ENCODE results near the gene HS6ST2. TPM values are rescaled to one million over a fixed set of nuclear protein-coding genes. Genes with fewer than 3 reads are reported as not detected.

Gene HS6ST2
- total RNA-seq, 2 experiments from 2014 or later: not detected

- H3K4me3 Mint-ChIP-seq: no peak overlapping the region
- DNase-seq: no peak
- no peaks in the 10 kb centered on the region for H3K9me3 Mint-ChIP-seq
- no peaks in the 10 kb centered on the region for H3K27me3 Mint-ChIP-seq
- H3K27ac Mint-ChIP-seq: no peak overlapping the region
- no peaks in the 10 kb centered on the region for H3K36me3 Mint-ChIP-seq
- ATAC-seq (ENCODE audit: low read depth): no peak
- H3K4me1 Mint-ChIP-seq: no peaks in the 10 kb centered on the region
- POLR2A ChIA-PET: no interaction called here
Observed at GRCh38 chrX:132631579-132632232, 326.7 kb downstream of the HS6ST2 start.

- no peak overlapping the region for H3K27ac Mint-ChIP-seq
- H3K27me3 Mint-ChIP-seq: no peaks in the 10 kb centered on the region
- POLR2A ChIA-PET: no interaction called here
- no peak overlapping the region for H3K4me3 Mint-ChIP-seq
- DNase-seq: no peak
- no peaks in the 10 kb centered on the region for H3K9me3 Mint-ChIP-seq
- ATAC-seq (ENCODE audit: low read depth): no peak
- H3K4me1 Mint-ChIP-seq: no peaks in the 10 kb centered on the region
- H3K36me3 Mint-ChIP-seq: no peaks in the 10 kb centered on the region
Observed at GRCh38 chrX:132624466-132624865, 334.0 kb downstream of the HS6ST2 start.

GRCh38 chrX:132623942-132624341 is 334.5 kb downstream of the HS6ST2 start:
- no peak overlapping the region for H3K4me3 Mint-ChIP-seq

GRCh38 chrX:132623300-132623699 is 335.1 kb downstream of the HS6ST2 start:
- POLR2A ChIA-PET: no interaction called here
- no peaks in the 10 kb centered on the region for H3K9me3 Mint-ChIP-seq
- DNase-seq: no peak
- no peak overlapping the region for H3K27ac Mint-ChIP-seq
- no peak overlapping the region for H3K4me3 Mint-ChIP-seq
- H3K4me1 Mint-ChIP-seq: no peaks in the 10 kb centered on the region
- no peak for ATAC-seq (ENCODE audit: low read depth)
- H3K36me3 Mint-ChIP-seq: no peaks in the 10 kb centered on the region
- H3K27me3 Mint-ChIP-seq: no peaks in the 10 kb centered on the region

More at GRCh38 chrX:132623942-132624341, 334.5 kb downstream of the HS6ST2 start:
- no peak for DNase-seq
- H3K9me3 Mint-ChIP-seq: no peaks in the 10 kb centered on the region
- H3K27ac Mint-ChIP-seq: no peak overlapping the region
- no peaks in the 10 kb centered on the region for H3K36me3 Mint-ChIP-seq
- POLR2A ChIA-PET: no interaction called here
- no peaks in the 10 kb centered on the region for H3K27me3 Mint-ChIP-seq
- H3K4me1 Mint-ChIP-seq: no peaks in the 10 kb centered on the region
- no peak for ATAC-seq (ENCODE audit: low read depth)

- no peak overlapping the region for H3K4me3 Mint-ChIP-seq
- no peaks in the 10 kb centered on the region for H3K4me1 Mint-ChIP-seq
- H3K36me3 Mint-ChIP-seq: no peaks in the 10 kb centered on the region
- H3K27ac Mint-ChIP-seq: no peak overlapping the region
- ATAC-seq (ENCODE audit: low read depth) (no peak), DNase-seq (no peak)
- H3K27me3 Mint-ChIP-seq: no peaks in the 10 kb centered on the region
- POLR2A ChIA-PET: no interaction called here
- H3K9me3 Mint-ChIP-seq: no peaks in the 10 kb centered on the region
Observed at GRCh38 chrX:132622130-132622529, 336.3 kb downstream of the HS6ST2 start.

- no peak overlapping the region for H3K4me3 Mint-ChIP-seq
- H3K27me3 Mint-ChIP-seq: no peaks in the 10 kb centered on the region
- no peak overlapping the region for H3K27ac Mint-ChIP-seq
- no peaks in the 10 kb centered on the region for H3K4me1 Mint-ChIP-seq
- no peaks in the 10 kb centered on the region for H3K9me3 Mint-ChIP-seq
- DNase-seq (no peak), ATAC-seq (ENCODE audit: low read depth) (no peak)
- no peaks in the 10 kb centered on the region for H3K36me3 Mint-ChIP-seq
- POLR2A ChIA-PET: no interaction called here
Observed at GRCh38 chrX:132618810-132619209, 339.6 kb downstream of the HS6ST2 start.

- no peak overlapping the region for H3K4me3 Mint-ChIP-seq
- no peaks in the 10 kb centered on the region for H3K27me3 Mint-ChIP-seq
- no peaks in the 10 kb centered on the region for H3K4me1 Mint-ChIP-seq
- H3K9me3 Mint-ChIP-seq: no peaks in the 10 kb centered on the region
- POLR2A ChIA-PET: no interaction called here
- no peak overlapping the region for H3K27ac Mint-ChIP-seq
- no peak for ATAC-seq (ENCODE audit: low read depth)
- no peaks in the 10 kb centered on the region for H3K36me3 Mint-ChIP-seq
- DNase-seq: peak; percentile 28
Observed at GRCh38 chrX:132615391-132616131, 342.9 kb downstream of the HS6ST2 start.

GRCh38 chrX:132614297-132614696 is 344.1 kb downstream of the HS6ST2 start:
- no peak overlapping the region for H3K27ac Mint-ChIP-seq
- H3K27me3 Mint-ChIP-seq: no peaks in the 10 kb centered on the region
- no peaks in the 10 kb centered on the region for H3K9me3 Mint-ChIP-seq
- H3K4me1 Mint-ChIP-seq: no peaks in the 10 kb centered on the region
- H3K36me3 Mint-ChIP-seq: no peaks in the 10 kb centered on the region
- DNase-seq (no peak), ATAC-seq (ENCODE audit: low read depth) (no peak)
- no peak overlapping the region for H3K4me3 Mint-ChIP-seq
- POLR2A ChIA-PET: no interaction called here

GRCh38 chrX:132613801-132614200 is 344.6 kb downstream of the HS6ST2 start:
- no peak for DNase-seq
- no peaks in the 10 kb centered on the region for H3K9me3 Mint-ChIP-seq
- no peaks in the 10 kb centered on the region for H3K36me3 Mint-ChIP-seq
- no peak for ATAC-seq (ENCODE audit: low read depth)
- no peak overlapping the region for H3K27ac Mint-ChIP-seq
- no peak overlapping the region for H3K4me3 Mint-ChIP-seq
- no peaks in the 10 kb centered on the region for H3K27me3 Mint-ChIP-seq
- POLR2A ChIA-PET: no interaction called here
- H3K4me1 Mint-ChIP-seq: no peaks in the 10 kb centered on the region

GRCh38 chrX:132612821-132613564 is 345.4 kb downstream of the HS6ST2 start:
- Mint-ChIP-seq H3K27ac (no peak overlapping the region), H3K9me3 (no peaks in the 10 kb centered on the region), H3K36me3 (no peaks in the 10 kb centered on the region), H3K27me3 (no peaks in the 10 kb centered on the region), H3K4me1 (no peaks in the 10 kb centered on the region), H3K4me3 (no peak overlapping the region)
- ATAC-seq (ENCODE audit: low read depth) (no peak), DNase-seq (peak; percentile 37)
- POLR2A ChIA-PET: no interaction called here

GRCh38 chrX:132610536-132610935 is 347.9 kb downstream of the HS6ST2 start:
- Mint-ChIP-seq H3K4me1 (no peaks in the 10 kb centered on the region), H3K27ac (no peak overlapping the region), H3K9me3 (no peaks in the 10 kb centered on the region), H3K4me3 (no peak overlapping the region), H3K36me3 (no peaks in the 10 kb centered on the region), H3K27me3 (no peaks in the 10 kb centered on the region)
- DNase-seq (no peak), ATAC-seq (ENCODE audit: low read depth) (no peak)
- POLR2A ChIA-PET: no interaction called here

GRCh38 chrX:132609362-132609848 is 349.0 kb downstream of the HS6ST2 start:
- Mint-ChIP-seq H3K4me3 (no peak overlapping the region), H3K4me1 (no peaks in the 10 kb centered on the region), H3K36me3 (no peaks in the 10 kb centered on the region), H3K9me3 (no peaks in the 10 kb centered on the region), H3K27ac (no peak overlapping the region), H3K27me3 (no peaks in the 10 kb centered on the region)
- ATAC-seq (ENCODE audit: low read depth) (no peak), DNase-seq (no peak)
- POLR2A ChIA-PET: no interaction called here

- Mint-ChIP-seq H3K9me3 (no peaks in the 10 kb centered on the region), H3K36me3 (no peaks in the 10 kb centered on the region), H3K4me1 (no peaks in the 10 kb centered on the region), H3K4me3 (no peak overlapping the region), H3K27ac (no peak overlapping the region), H3K27me3 (peaks cover 5% of the 10 kb centered on the region)
- DNase-seq: no peak
- POLR2A ChIA-PET: no interaction called here
- ATAC-seq (ENCODE audit: low read depth): no peak
Observed at GRCh38 chrX:132603700-132604286, 354.6 kb downstream of the HS6ST2 start.

Data from activated naive CD8-positive, alpha-beta T cell treated with anti-CD3 and anti-CD28 coated beads, Interleukin-2, amount 10 ng/mL, durations not matched to agents 7 days and 5 days (primary cell).